Loucy (cell line): ENCODE measurements around the gene APAF1.

Source experiments
- CTCF ChIP-seq: fragments of 200-600 bp; sonication (generic); conservative IDR thresholded peaks from 2 replicates; pipeline ENCODE4 v1.5.1; 2014; ENCODE audit warnings: mild to moderate bottlenecking, antibody characterized with exemption, low read length
- EZH2phosphoT487 ChIP-seq: fragments of 200-600 bp; IDR thresholded peaks from 2 replicates; pipeline ENCODE4 v1.6.1; 2018; ENCODE audit warnings: antibody characterized with exemption, mild to moderate bottlenecking, moderate library complexity, borderline replicate concordance

DNA sequence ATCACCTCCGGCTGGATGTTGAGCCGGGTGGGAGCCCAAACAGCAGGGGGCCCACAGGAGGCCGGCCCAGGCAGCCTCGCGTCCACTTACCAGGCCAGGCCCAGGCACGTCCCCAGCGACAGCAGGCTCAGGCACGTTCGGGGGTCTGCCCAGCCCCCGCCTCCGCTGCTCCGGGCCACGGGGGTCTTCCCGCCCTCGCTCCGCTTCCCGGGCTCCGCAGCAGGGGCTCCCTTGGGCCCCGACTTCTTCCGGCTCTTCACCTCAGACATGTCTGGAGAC is 718 bp upstream of the APAF1 start:
- TF ChIP-seq CTCF (peak; percentile 19; the same call in 1 of the 2 replicates), EZH2phosphoT487 (no peak)
